ENCODE results near the gene DPP9. TPM values are rescaled to one million over a fixed set of nuclear protein-coding genes. Genes with fewer than 3 reads are reported as not detected.
"Not testable (repeated sequence)": the region's sequence is repeated elsewhere in the genome, so short reads cannot be mapped to it uniquely, and the experiment has no call there.

The DPP9 gene
- total RNA-seq (2014; rRNA removed; shearing (Covaris generic)): 72.8 and 74.3 TPM in 2 replicates

GRCh38 chr19:4723595-4724514 is at the start of gene DPP9:
DPP9 (minus strand) TSS chr19:4723842; CDS start chr19:4719906, 3,936 bp downstream.
- DNase-seq (ENCODE audit: low spot score): peak; percentile 95

GRCh38 chr19:4773047-4773640 is 49.5 kb upstream of the DPP9 start:
- DNase-seq (ENCODE audit: low spot score): no peak

- DNase-seq (ENCODE audit: low spot score): no peak
Observed at GRCh38 chr19:4772566-4772965, 48.9 kb upstream of the DPP9 start.

GRCh38 chr19:4768934-4769777 is 45.5 kb upstream of the DPP9 start:
- peak; percentile 73 for DNase-seq (ENCODE audit: low spot score)

- DNase-seq (ENCODE audit: low spot score): no peak
Observed at GRCh38 chr19:4764393-4764660, 40.7 kb upstream of the DPP9 start.

- DNase-seq (ENCODE audit: low spot score): no peak
Observed at GRCh38 chr19:4763021-4763420, 39.4 kb upstream of the DPP9 start.

- DNase-seq (ENCODE audit: low spot score): no peak
Observed at GRCh38 chr19:4760285-4760650, 36.6 kb upstream of the DPP9 start.

- peak; percentile 83 for DNase-seq (ENCODE audit: low spot score)
Observed at GRCh38 chr19:4759388-4760284, 36.0 kb upstream of the DPP9 start.

- no peak for DNase-seq (ENCODE audit: low spot score)
Observed at GRCh38 chr19:4758659-4759058, 35.0 kb upstream of the DPP9 start.

GRCh38 chr19:4758082-4758481 is 34.4 kb upstream of the DPP9 start:
- no peak for DNase-seq (ENCODE audit: low spot score)

- no peak for DNase-seq (ENCODE audit: low spot score)
Observed at GRCh38 chr19:4755459-4755858, 31.8 kb upstream of the DPP9 start.

GRCh38 chr19:4754248-4754647 is 30.6 kb upstream of the DPP9 start:
- no peak for DNase-seq (ENCODE audit: low spot score)

GRCh38 chr19:4749870-4750590 is 26.4 kb upstream of the DPP9 start:
- no peak for DNase-seq (ENCODE audit: low spot score)

GRCh38 chr19:4748589-4748988 is 24.9 kb upstream of the DPP9 start:
- DNase-seq (ENCODE audit: low spot score): peak; percentile 29

GRCh38 chr19:4748185-4748584 is 24.5 kb upstream of the DPP9 start:
- no peak for DNase-seq (ENCODE audit: low spot score)

GRCh38 chr19:4745986-4746385 is 22.3 kb upstream of the DPP9 start:
- DNase-seq (ENCODE audit: low spot score): no peak

GRCh38 chr19:4745175-4745574 is 21.5 kb upstream of the DPP9 start:
- not testable (repeated sequence) for DNase-seq (ENCODE audit: low spot score)

GRCh38 chr19:4744451-4745174 is 21.0 kb upstream of the DPP9 start:
- DNase-seq (ENCODE audit: low spot score): peak; percentile 3

GRCh38 chr19:4742723-4743646 is 19.3 kb upstream of the DPP9 start:
- no peak for DNase-seq (ENCODE audit: low spot score)
